ENCODE data around the gene DDN. TPM values are rescaled to one million over a fixed set of nuclear protein-coding genes. Genes with fewer than 3 reads are reported as not detected.

Gene DDN
- total RNA-seq, result 100 to 1,000 TPM in 3 of 4 donors, 10 to 100 TPM in 1; 26.8 to 415 (median 232) TPM

DNA sequence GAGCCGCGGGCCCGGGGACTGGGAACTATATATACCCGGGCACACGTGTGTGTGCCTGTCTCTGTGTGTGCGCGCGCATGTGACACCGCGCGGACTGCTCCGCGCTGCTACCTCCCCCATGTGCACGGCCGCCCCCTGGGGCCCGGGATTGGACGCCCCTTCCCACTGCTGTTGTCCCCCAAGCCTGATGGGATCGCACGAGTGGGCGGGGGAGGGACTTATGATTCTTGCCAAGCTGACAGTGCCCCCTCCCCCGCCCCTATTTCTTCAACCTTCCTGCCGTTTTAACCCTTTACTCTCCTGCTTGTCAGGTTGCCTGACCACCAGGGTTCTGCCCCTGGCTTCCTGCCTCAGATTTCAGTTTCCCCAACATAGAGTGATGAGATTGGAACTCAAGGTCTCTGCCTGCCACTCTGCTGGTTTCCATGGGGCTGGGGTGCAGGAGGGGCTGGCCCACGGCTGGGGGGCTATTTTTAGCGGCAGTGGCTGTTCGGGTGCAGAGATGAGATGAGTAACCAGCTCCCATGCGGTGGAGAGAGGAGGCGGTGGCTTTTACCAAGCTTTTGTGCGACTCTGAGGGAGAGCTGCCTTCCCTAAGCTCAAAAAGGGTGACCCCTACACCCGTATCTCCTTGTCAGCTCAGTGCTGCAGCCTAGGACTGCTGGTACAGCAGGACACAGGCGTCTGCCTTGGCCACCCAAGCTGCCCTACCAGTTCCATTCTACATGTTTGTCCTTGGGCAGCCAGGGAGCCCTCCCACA, at the start of gene DDN:
DDN (minus strand) TSS at position 5 of the 761 bp plus-strand sequence. CDS start 88 bp downstream, outside the sequence.
- Histone ChIP-seq H3K9me3 (no peaks in the 10 kb centered on the region), H3K4me3 (peak within 1 kb of the TSS; percentile 45 to 75 (median 59)), H3K27ac (peak within 1 kb of the TSS; percentile 67 to 93 (median 84)), H3K36me3 (peaks cover 6 to 35% of the 10 kb centered on the region in 2 donors), H3K27me3 (peaks cover 0 to 51% (median 13%) of the 10 kb centered on the region in 3 donors), H3K4me1 (peaks cover 40 to 46% of the 10 kb centered on the region in 2 donors)
- in situ Hi-C loops (cut with MboI; ENCODE audit: low sequenced_read_pairs in 4 of 4) (loop anchor here in 1 of 4 donors (25.0 kb wide), 1 partner anchor 137 kb away; the partner anchor contains the start of genes DDX23 and RND1), intact Hi-C loops (cut with DNase I; ENCODE audit: low total_unique reads) (loop anchor here (1.0 kb wide), 1 partner anchor 15 kb away; no protein-coding TSS in a partner anchor)
- DNase-seq (peak in 1 of 2 donors; percentile 79), ATAC-seq (peak; percentile 51 to 53)
- TF ChIP-seq, protein P1, sequence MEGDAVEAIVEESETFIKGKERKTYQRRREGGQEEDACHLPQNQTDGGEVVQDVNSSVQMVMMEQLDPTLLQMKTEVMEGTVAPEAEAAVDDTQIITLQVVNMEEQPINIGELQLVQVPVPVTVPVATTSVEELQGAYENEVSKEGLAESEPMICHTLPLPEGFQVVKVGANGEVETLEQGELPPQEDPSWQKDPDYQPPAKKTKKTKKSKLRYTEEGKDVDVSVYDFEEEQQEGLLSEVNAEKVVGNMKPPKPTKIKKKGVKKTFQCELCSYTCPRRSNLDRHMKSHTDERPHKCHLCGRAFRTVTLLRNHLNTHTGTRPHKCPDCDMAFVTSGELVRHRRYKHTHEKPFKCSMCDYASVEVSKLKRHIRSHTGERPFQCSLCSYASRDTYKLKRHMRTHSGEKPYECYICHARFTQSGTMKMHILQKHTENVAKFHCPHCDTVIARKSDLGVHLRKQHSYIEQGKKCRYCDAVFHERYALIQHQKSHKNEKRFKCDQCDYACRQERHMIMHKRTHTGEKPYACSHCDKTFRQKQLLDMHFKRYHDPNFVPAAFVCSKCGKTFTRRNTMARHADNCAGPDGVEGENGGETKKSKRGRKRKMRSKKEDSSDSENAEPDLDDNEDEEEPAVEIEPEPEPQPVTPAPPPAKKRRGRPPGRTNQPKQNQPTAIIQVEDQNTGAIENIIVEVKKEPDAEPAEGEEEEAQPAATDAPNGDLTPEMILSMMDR (IDR thresholded peaks at IDR 0.05 in 4 of 5, conservative IDR thresholded peaks at IDR 0.05 in 1 of 5), result no peak
- TF ChIP-seq POLR2A (IDR thresholded peaks at IDR 0.05), result peak in 1 of 2 donors; percentile 55

DNA sequence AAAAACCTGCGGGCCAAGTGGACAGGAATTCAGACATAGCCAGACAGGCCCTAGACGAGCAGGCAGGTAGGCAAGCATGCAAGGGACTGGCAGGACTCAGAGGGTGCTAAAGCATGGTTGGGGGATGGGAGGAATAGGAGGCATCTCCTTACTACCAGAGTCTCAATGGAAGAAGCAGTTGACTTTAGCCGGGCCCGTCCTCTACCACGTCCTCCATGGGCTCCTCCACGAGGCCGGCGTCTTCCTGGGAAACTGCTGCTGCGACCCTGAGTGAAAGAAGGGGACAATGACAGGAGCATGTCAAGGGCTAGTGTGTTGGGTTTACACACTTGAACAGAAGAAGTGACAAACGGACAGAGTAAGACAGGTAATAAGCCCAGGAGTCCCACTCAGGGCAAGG, 49.8 kb upstream of the DDN start:
- TF ChIP-seq POLR2A (IDR thresholded peaks at IDR 0.05), result no peak
- TF ChIP-seq, protein P1 (IDR thresholded peaks at IDR 0.05 in 4 of 5, conservative IDR thresholded peaks at IDR 0.05 in 1 of 5), result no peak
- intact Hi-C loops (cut with DNase I; ENCODE audit: low total_unique reads), result no loop called here
- Histone ChIP-seq H3K27ac (no peak overlapping the region), H3K4me3 (no peak overlapping the region), H3K27me3 (no peaks in the 10 kb centered on the region), H3K4me1 (no peaks in the 10 kb centered on the region), H3K9me3 (no peaks in the 10 kb centered on the region), H3K36me3 (peaks cover 6 to 99% of the 10 kb centered on the region in 2 donors)
- DNase-seq (no peak), ATAC-seq (no peak)
- in situ Hi-C loops (cut with MboI; ENCODE audit: low sequenced_read_pairs in 4 of 4), result no loop called here

DNA sequence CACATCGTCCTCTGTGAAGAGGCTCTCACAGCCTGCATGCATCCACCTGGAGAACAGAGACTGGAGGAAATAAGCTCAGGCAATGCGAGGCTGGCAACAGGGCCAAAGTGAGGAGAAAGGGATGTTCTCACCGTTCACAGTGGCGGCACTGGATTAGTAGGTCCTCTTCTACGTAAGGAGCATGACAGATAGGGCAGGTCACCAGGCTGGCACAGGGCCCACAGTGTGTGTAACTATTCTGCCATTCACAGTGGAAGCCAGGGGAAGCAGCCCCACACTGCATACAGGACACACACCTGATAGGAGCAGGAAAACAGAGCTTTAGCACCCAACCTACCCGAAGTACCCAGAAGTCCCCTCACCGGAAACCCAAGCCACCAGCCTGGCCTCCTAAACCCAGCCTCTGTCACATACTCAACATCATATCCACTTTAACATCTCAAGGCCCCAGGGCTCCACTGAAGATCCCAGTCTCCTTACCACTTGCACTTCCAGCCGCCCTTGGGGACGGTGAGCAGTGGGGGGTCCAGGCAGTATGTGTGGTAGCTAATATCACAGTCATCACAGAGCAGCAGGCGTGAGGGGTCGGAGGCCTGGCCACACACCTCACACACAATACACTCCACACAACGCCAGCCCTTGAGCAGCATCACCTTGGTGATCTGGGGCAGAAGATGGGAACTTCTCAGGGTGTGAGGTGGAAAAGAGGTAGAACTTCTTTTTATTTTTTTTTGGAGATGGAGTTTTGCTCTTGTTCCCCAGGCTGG, 47.1 kb upstream of the DDN start:
- intact Hi-C loops (cut with DNase I; ENCODE audit: low total_unique reads), result no loop called here
- ATAC-seq, result no peak
- TF ChIP-seq, protein P1 (IDR thresholded peaks at IDR 0.05 in 4 of 5, conservative IDR thresholded peaks at IDR 0.05 in 1 of 5), result no peak

DNA sequence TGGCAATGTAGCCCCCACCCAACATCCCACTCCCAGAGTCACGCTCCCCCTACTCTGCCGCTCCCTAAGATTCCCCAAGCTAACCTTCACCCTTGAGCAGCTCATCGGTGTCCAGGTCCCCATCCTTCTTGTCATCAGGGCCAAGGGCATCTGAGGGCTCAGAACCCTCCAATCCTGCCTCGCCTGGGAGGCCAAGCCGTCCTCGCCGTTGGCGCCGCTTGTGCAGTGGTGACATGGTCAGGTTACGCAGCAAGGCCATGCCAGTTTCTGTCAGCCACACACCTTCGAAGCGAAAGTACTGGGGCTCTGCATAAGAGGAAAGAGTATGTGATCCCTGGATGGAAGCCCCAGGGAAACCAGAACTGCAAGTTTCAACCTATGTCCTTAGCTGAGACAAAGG, 45.5 kb upstream of the DDN start:
- no peak overlapping the region for H3K27ac ChIP-seq

More for the DNA sequence above, 47.1 kb upstream of the DDN start:
- Histone ChIP-seq H3K27ac (no peak overlapping the region), H3K27me3 (no peaks in the 10 kb centered on the region), H3K4me3 (no peak overlapping the region), H3K36me3 (peaks cover 6 to 99% of the 10 kb centered on the region in 2 donors), H3K4me1 (no peaks in the 10 kb centered on the region), H3K9me3 (no peaks in the 10 kb centered on the region)
- no peak for DNase-seq
- in situ Hi-C loops (cut with MboI; ENCODE audit: low sequenced_read_pairs in 4 of 4), result no loop called here

More for the DNA sequence above, 45.5 kb upstream of the DDN start:
- no peak overlapping the region for H3K4me3 ChIP-seq
- no peaks in the 10 kb centered on the region for H3K27me3 ChIP-seq
- H3K36me3 ChIP-seq, result peaks cover 6 to 99% of the 10 kb centered on the region in 2 donors
- TF ChIP-seq, protein P1 (IDR thresholded peaks at IDR 0.05 in 4 of 5, conservative IDR thresholded peaks at IDR 0.05 in 1 of 5), result no peak
- no peak for TF ChIP-seq POLR2A (IDR thresholded peaks at IDR 0.05)
- in situ Hi-C loops (cut with MboI; ENCODE audit: low sequenced_read_pairs in 4 of 4) (no loop called here), intact Hi-C loops (cut with DNase I; ENCODE audit: low total_unique reads) (no loop called here)
- DNase-seq (no peak), ATAC-seq (no peak)
- no peaks in the 10 kb centered on the region for H3K9me3 ChIP-seq
- H3K4me1 ChIP-seq, result no peaks in the 10 kb centered on the region

All from gastrocnemius medialis (tissue), 4 donors.